SK-N-SH (cell line): ENCODE measurements around the gene PPIL4. TPM values are rescaled to one million over a fixed set of nuclear protein-coding genes. Genes with fewer than 3 reads are reported as not detected.

Experiments
- CTCF ChIA-PET: fragments of 300-600, 350-600 bp; formaldehyde crosslinking; extraction: SDS; loops from one replicate; lab custom pipeline; 2021; lab: Yijun Ruan, JAX
- POLR2A ChIA-PET: fragments of 350-600 bp; sonication (Branson Sonifier 250); formaldehyde crosslinking; extraction: SDS; loops from one replicate; lab custom pipeline; 2020; ENCODE audit warnings: antibody characterized with exemption, inconsistent platforms; lab: Yijun Ruan, JAX
- DNase-seq: peaks from one replicate; pipeline ENCODE4 v3.0.0; 2012
- H2AFZ ChIP-seq: fragments of 200-600 bp; sonication (generic); 2 replicates; pipeline ENCODE4 v1.8.1; 2016; ENCODE audit warnings: antibody characterized with exemption, mild to moderate bottlenecking, low read depth
- H3F3A ChIP-seq: fragments of 200-600 bp; sonication (generic); replicated peaks from 2 replicates; pipeline ENCODE3; 2016; ENCODE audit warnings: antibody characterized with exemption, mild to moderate bottlenecking; ENCODE audit not compliant: insufficient read depth
- H3K27ac ChIP-seq, 2 experiments: fragments of 200-500 bp in 1 of 2; fragments of 200-600 bp in 1 of 2; sonication (Bioruptor generic) in 1 of 2; sonication (generic), shearing (Covaris generic) in 1 of 2; 2 replicates each; pipeline versions ENCODE4 v1.5.1 to v1.6.1; 2014 to 2016; ENCODE audit warnings: low read depth in 2 of 2, inconsistent platforms in 1 of 2, low read length in 1 of 2, mild to moderate bottlenecking in 1 of 2, mixed read lengths in 1 of 2
- H3K27me3 ChIP-seq: fragments of 200-600 bp; sonication (generic), shearing (Covaris generic); 2 replicates; pipeline ENCODE4 v1.6.1; 2016; ENCODE audit warnings: mixed run types; ENCODE audit not compliant: insufficient read depth
- H3K36me3 ChIP-seq, 2 experiments: fragments of 200-500 bp in 1 of 2; fragments of 200-600 bp in 1 of 2; sonication (Bioruptor generic) in 1 of 2; sonication (generic) in 1 of 2; replicated peaks in 1 of 2; 2 replicates each; pipeline versions ENCODE3 to v1.5.1; 2014 to 2016; ENCODE audit warnings: low read length in 1 of 2, mild to moderate bottlenecking in 1 of 2; ENCODE audit not compliant: insufficient read depth in 2 of 2, control insufficient read depth in 1 of 2
- H3K4me1 ChIP-seq, 2 experiments: fragments of 200-500 bp in 1 of 2; fragments of 200-600 bp in 1 of 2; sonication (Bioruptor generic) in 1 of 2; sonication (generic), shearing (Covaris generic) in 1 of 2; 2 replicates each; pipeline versions ENCODE4 v1.5.1 to v1.6.1; 2014 to 2016; ENCODE audit warnings: low read depth in 1 of 2, low read length in 1 of 2, mixed run types in 1 of 2; ENCODE audit not compliant: insufficient read depth in 2 of 2, control insufficient read depth in 1 of 2
- H3K4me2 ChIP-seq: fragments of 200-600 bp; sonication (generic), shearing (Covaris generic); 2 replicates; pipeline ENCODE4 v1.6.1; 2017; ENCODE audit warnings: mixed run types
- H3K4me3 ChIP-seq, 2 experiments: fragments of 200-500 bp in 1 of 2; fragments of 200-600 bp in 1 of 2; sonication (Bioruptor generic) in 1 of 2; sonication (generic), shearing (Covaris generic) in 1 of 2; 2 replicates each; pipeline versions ENCODE4 v1.5.1 to v1.8.1; 2014 to 2016; ENCODE audit warnings: low read depth in 2 of 2, inconsistent platforms in 1 of 2, low read length in 1 of 2, mild to moderate bottlenecking in 1 of 2, mixed read lengths in 1 of 2, moderate library complexity in 1 of 2
- H3K79me2 ChIP-seq: fragments of 200-600 bp; sonication (generic); 2 replicates; pipeline ENCODE4 v1.8.1; 2017; ENCODE audit warnings: mild to moderate bottlenecking; ENCODE audit not compliant: insufficient read depth
- H3K9ac ChIP-seq: fragments of 200-600 bp; sonication (generic); 2 replicates; pipeline ENCODE4 v1.6.1; 2017; ENCODE audit warnings: mixed run types
- H3K9me2 ChIP-seq: fragments of 200-600 bp; sonication (generic); 2 replicates; pipeline ENCODE4 v1.6.1; 2017; ENCODE audit warnings: mixed run types
- H3K9me3 ChIP-seq: fragments of 200-600 bp; sonication (generic); 2 replicates; pipeline ENCODE4 v1.6.1; 2017; ENCODE audit warnings: mixed run types, mild to moderate bottlenecking, moderate library complexity
- H4K20me1 ChIP-seq: fragments of 200-600 bp; sonication (generic); 2 replicates; pipeline ENCODE4 v1.6.1; 2017; ENCODE audit warnings: mild to moderate bottlenecking, mixed run types; ENCODE audit not compliant: insufficient read depth
- EP300 ChIP-seq, 2 experiments: IDR thresholded peaks; 2 replicates each; pipeline versions ENCODE4 v1.4.0 to v1.6.1; 2012; ENCODE audit warnings: borderline replicate concordance in 1 of 2, low read depth in 1 of 2, low read length in 1 of 2
- FOSL2 ChIP-seq: IDR thresholded peaks from 2 replicates; pipeline ENCODE4 v1.4.0; 2012; ENCODE audit warnings: low read depth, mild to moderate bottlenecking, moderate library complexity, borderline replicate concordance
- FOXJ3 ChIP-seq: sonication (generic); formaldehyde crosslinking; IDR thresholded peaks from 2 replicates; pipeline ENCODE4 v1.5.1; 2020; ENCODE audit warnings: mild to moderate bottlenecking, missing genetic modification reagents
- FOXM1 ChIP-seq: IDR thresholded peaks from 2 replicates; pipeline ENCODE4 v1.4.0; 2012; ENCODE audit warnings: low read depth, mild to moderate bottlenecking
- JUND ChIP-seq: IDR thresholded peaks from 2 replicates; pipeline ENCODE4 v1.4.0; 2012
- MEF2A ChIP-seq: IDR thresholded peaks from 2 replicates; pipeline ENCODE4 v1.4.0; 2012; ENCODE audit warnings: low read depth, borderline replicate concordance
- MXI1 ChIP-seq: IDR thresholded peaks from 2 replicates; pipeline ENCODE4 v1.6.1; 2012; ENCODE audit warnings: mild to moderate bottlenecking, low read depth, low read length, improper control_type of control experiment
- NFIC ChIP-seq: IDR thresholded peaks from 2 replicates; pipeline ENCODE4 v1.4.0; 2012; ENCODE audit warnings: borderline replicate concordance
- POLR2AphosphoS5 ChIP-seq: IDR thresholded peaks from 2 replicates; pipeline ENCODE4 v1.6.1; 2012; ENCODE audit warnings: low read depth, low read length
- RCOR1 ChIP-seq: fragments of 150-350 bp; IDR thresholded peaks from 2 replicates; pipeline ENCODE4 v1.6.1; 2017; ENCODE audit warnings: antibody characterized with exemption, low read length
- SIN3A ChIP-seq: IDR thresholded peaks from 2 replicates; pipeline ENCODE4 v1.6.1; 2012; ENCODE audit warnings: low read depth, mild to moderate bottlenecking, low read length, moderate library complexity, borderline replicate concordance
- SMC3 ChIP-seq: IDR thresholded peaks from 2 replicates; pipeline ENCODE4 v1.6.1; 2012; ENCODE audit warnings: low read depth, low read length, improper control_type of control experiment
- TAF1 ChIP-seq: IDR thresholded peaks from 2 replicates; pipeline ENCODE4 v1.6.1; 2012; ENCODE audit warnings: low read depth, mild to moderate bottlenecking, low read length, moderate library complexity, borderline replicate concordance
- TCF12 ChIP-seq: IDR thresholded peaks from 2 replicates; pipeline ENCODE4 v1.4.0; 2012
- WGBS: methylation state at CpG from one replicate; pipeline ENCODE4 v1.1.6; 2017; ENCODE audit warnings: low lambda C conversion rate; 5-methylcytosine and 5-hydroxymethylcytosine counted together
- polyA plus RNA-seq, 3 experiments: library from polyadenylated mRNA; depleted of rRNA; stranded (reverse); fragments of >200 nt; gene quantifications; 2 replicates each; pipeline ENCODE4 v1.2.3, GENCODE V29; 2012
- TF ChIP-seq, protein P1 (sequence below): fragments of 150-350 bp; IDR thresholded peaks from 2 replicates; pipeline ENCODE4 v1.6.1; 2017; ENCODE audit warnings: antibody characterized with exemption, low read length, low read depth, borderline replicate concordance
- TF ChIP-seq, protein P2 (sequence below): fragments of 200-600 bp; sonication (generic); IDR thresholded peaks from 2 replicates; pipeline ENCODE4 v1.6.1; 2017; ENCODE audit warnings: antibody characterized with exemption, mild to moderate bottlenecking, moderate library complexity
- TF ChIP-seq, protein P3 (sequence below): fragments of 150-350 bp; IDR thresholded peaks from 2 replicates; pipeline ENCODE4 v1.6.1; 2016; ENCODE audit warnings: mild to moderate bottlenecking, low read depth, low read length
- TF ChIP-seq, protein P4 (sequence below): IDR thresholded peaks from 2 replicates; pipeline ENCODE4 v1.4.0; 2012; ENCODE audit warnings: low read depth
- TF ChIP-seq, protein P5 (sequence below): IDR thresholded peaks from 2 replicates; pipeline ENCODE4 v1.4.0; 2012; ENCODE audit warnings: low read depth, borderline replicate concordance
- TF ChIP-seq, protein P6 (sequence below): IDR thresholded peaks from 2 replicates; pipeline ENCODE4; 2012

Gene PPIL4
- polyA plus RNA-seq, 1 of the 3 experiments (the other 2 are of a cell fraction), result 3.3 TPM

DNA sequence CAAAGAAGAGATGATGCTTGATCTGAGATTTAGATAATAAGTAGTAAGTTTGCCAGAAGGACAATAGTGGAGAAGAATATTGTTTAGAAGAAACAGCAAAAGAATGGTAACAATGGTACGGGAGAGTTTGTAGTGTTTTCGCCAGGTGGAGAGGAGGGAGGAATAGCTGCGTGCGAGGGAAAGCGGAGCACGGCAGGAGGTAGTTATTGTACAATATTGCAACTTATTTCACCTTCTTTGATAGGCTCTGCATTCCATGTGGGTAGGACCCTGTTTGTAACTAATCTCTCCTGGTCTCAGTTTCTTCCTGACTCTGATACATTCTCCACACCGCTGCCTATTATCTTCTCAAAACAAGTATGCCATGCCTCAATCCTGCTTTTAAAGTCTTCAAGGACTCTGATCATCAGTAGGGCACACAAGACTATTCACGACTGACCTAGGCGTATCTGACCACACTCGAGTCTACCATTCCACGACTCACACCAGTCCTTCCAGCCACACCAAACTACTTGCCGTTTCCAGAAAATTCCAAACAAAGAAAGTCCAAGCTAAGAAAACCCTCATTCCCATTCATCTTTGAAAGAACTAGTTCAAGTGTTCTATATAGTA, 1.1 kb downstream of the PPIL4 start:
- H3K27ac ChIP-seq, result peak overlapping the region in 1 of 2 experiments; percentile 99; a peak in 2 of 4 replicates

DNA sequence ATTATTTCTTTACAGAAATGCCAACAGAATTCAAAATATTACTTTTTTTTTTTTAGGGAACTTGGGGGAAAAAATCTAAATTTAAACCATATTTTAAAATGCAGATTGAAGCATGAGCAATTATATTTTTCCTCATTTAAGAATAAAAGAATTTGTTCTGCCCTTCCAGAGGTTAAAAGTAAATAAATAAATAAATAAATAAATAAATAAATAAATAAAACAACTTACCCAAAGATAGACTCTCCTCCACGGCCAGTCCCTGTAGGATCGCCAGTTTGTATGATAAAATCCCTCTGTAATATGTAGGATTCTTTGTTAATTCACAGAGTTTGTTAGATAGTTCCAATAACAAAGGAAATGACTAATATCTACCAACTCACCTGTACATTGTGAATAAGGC, 4.7 kb downstream of the PPIL4 start:
- Histone ChIP-seq H3K4me1 (peaks cover 6 to 12% of the 10 kb centered on the region in 2 experiments; a peak in 3 of 4 replicates), H3K9me3 (no peaks in the 10 kb centered on the region), H3K4me2 (no peak overlapping the region), H3K9me2 (no peaks in the 10 kb centered on the region), H3K36me3 (peaks cover 9 to 31% of the 10 kb centered on the region in 2 experiments), H3K79me2 (peaks cover 71% of the 10 kb centered on the region), H4K20me1 (peaks cover 29% of the 10 kb centered on the region), H3K27me3 (no peaks in the 10 kb centered on the region), H2AFZ (no peak overlapping the region), H3K9ac (no peak overlapping the region), H3K4me3 (no peak overlapping the region), H3K27ac (no peak overlapping the region), H3F3A (peaks cover 9% of the 10 kb centered on the region)
- ChIA-PET POLR2A (no interaction called here), CTCF (no interaction called here)
- DNase-seq, result no peak
- TF ChIP-seq FOXJ3 (CRISPR knock-in tag) (no peak), TAF1 (no peak), MXI1 (no peak), MEF2A (no peak), JUND (no peak), FOSL2 (no peak), FOXM1 (no peak)
- TF ChIP-seq, protein P1, sequence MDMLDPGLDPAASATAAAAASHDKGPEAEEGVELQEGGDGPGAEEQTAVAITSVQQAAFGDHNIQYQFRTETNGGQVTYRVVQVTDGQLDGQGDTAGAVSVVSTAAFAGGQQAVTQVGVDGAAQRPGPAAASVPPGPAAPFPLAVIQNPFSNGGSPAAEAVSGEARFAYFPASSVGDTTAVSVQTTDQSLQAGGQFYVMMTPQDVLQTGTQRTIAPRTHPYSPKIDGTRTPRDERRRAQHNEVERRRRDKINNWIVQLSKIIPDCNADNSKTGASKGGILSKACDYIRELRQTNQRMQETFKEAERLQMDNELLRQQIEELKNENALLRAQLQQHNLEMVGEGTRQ, result no peak
- TF ChIP-seq, protein P2, sequence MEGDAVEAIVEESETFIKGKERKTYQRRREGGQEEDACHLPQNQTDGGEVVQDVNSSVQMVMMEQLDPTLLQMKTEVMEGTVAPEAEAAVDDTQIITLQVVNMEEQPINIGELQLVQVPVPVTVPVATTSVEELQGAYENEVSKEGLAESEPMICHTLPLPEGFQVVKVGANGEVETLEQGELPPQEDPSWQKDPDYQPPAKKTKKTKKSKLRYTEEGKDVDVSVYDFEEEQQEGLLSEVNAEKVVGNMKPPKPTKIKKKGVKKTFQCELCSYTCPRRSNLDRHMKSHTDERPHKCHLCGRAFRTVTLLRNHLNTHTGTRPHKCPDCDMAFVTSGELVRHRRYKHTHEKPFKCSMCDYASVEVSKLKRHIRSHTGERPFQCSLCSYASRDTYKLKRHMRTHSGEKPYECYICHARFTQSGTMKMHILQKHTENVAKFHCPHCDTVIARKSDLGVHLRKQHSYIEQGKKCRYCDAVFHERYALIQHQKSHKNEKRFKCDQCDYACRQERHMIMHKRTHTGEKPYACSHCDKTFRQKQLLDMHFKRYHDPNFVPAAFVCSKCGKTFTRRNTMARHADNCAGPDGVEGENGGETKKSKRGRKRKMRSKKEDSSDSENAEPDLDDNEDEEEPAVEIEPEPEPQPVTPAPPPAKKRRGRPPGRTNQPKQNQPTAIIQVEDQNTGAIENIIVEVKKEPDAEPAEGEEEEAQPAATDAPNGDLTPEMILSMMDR, result no peak
- TF ChIP-seq, protein P3, sequence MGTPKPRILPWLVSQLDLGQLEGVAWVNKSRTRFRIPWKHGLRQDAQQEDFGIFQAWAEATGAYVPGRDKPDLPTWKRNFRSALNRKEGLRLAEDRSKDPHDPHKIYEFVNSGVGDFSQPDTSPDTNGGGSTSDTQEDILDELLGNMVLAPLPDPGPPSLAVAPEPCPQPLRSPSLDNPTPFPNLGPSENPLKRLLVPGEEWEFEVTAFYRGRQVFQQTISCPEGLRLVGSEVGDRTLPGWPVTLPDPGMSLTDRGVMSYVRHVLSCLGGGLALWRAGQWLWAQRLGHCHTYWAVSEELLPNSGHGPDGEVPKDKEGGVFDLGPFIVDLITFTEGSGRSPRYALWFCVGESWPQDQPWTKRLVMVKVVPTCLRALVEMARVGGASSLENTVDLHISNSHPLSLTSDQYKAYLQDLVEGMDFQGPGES, result no peak
- WGBS, result 97% methylated on average over 2 of the region's 2 CpGs

More for the DNA sequence above, 1.1 kb downstream of the PPIL4 start:
- peaks cover 29% of the 10 kb centered on the region for H4K20me1 ChIP-seq
- H3K9me3 ChIP-seq, result no peaks in the 10 kb centered on the region
- H3F3A ChIP-seq, result peaks cover 17% of the 10 kb centered on the region
- peaks cover 6 to 12% of the 10 kb centered on the region in 2 experiments; a peak in 3 of 4 replicates for H3K4me1 ChIP-seq
- POLR2A ChIA-PET, result interaction anchor here (1.4 kb wide), 1 partner anchor 21 kb away, joined by 3 read pairs; the partner anchor contains the start of gene GINM1
- peak overlapping the region; percentile 92 to 100 for H3K4me3 ChIP-seq
- H3K79me2 ChIP-seq, result peaks cover 59% of the 10 kb centered on the region
- no peaks in the 10 kb centered on the region for H3K27me3 ChIP-seq
- peak overlapping the region; percentile 78 for H3K4me2 ChIP-seq
- 15% methylated on average over 12 of the region's 12 CpGs for WGBS
- no peak overlapping the region for H2AFZ ChIP-seq
- CTCF ChIA-PET, result interaction anchor here (0.8 to 3.5 kb wide), 14 partner anchors 8 to 327 kb away, joined by 3 to 17 read pairs (median 4); no protein-coding TSS in a partner anchor
- H3K9ac ChIP-seq, result peak overlapping the region; percentile 100
- H3K36me3 ChIP-seq, result peaks cover 5 to 16% of the 10 kb centered on the region in 2 experiments
- TF ChIP-seq RCOR1 (no peak), TAF1 (no peak), FOXJ3 (CRISPR knock-in tag) (no peak), FOSL2 (no peak), SIN3A (no peak), POLR2AphosphoS5 (no peak), EP300 (IDR thresholded peaks at IDR 0.05; ENCODE audit: borderline replicate concordance in 1 of 2, low read depth in 1 of 2, low read length in 1 of 2) (no peak), NFIC (no peak), SMC3 (no peak), MEF2A (no peak), MXI1 (no peak), TCF12 (no peak)
- TF ChIP-seq, protein P4, sequence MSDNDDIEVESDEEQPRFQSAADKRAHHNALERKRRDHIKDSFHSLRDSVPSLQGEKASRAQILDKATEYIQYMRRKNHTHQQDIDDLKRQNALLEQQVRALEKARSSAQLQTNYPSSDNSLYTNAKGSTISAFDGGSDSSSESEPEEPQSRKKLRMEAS, result no peak
- TF ChIP-seq, protein P5, sequence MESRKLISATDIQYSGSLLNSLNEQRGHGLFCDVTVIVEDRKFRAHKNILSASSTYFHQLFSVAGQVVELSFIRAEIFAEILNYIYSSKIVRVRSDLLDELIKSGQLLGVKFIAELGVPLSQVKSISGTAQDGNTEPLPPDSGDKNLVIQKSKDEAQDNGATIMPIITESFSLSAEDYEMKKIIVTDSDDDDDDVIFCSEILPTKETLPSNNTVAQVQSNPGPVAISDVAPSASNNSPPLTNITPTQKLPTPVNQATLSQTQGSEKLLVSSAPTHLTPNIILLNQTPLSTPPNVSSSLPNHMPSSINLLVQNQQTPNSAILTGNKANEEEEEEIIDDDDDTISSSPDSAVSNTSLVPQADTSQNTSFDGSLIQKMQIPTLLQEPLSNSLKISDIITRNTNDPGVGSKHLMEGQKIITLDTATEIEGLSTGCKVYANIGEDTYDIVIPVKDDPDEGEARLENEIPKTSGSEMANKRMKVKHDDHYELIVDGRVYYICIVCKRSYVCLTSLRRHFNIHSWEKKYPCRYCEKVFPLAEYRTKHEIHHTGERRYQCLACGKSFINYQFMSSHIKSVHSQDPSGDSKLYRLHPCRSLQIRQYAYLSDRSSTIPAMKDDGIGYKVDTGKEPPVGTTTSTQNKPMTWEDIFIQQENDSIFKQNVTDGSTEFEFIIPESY, result no peak
- TF ChIP-seq, protein P6, sequence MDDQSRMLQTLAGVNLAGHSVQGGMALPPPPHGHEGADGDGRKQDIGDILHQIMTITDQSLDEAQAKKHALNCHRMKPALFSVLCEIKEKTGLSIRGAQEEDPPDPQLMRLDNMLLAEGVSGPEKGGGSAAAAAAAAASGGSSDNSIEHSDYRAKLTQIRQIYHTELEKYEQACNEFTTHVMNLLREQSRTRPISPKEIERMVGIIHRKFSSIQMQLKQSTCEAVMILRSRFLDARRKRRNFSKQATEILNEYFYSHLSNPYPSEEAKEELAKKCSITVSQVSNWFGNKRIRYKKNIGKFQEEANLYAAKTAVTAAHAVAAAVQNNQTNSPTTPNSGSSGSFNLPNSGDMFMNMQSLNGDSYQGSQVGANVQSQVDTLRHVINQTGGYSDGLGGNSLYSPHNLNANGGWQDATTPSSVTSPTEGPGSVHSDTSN, result no peak
- no peak for DNase-seq
- H3K9me2 ChIP-seq, result no peaks in the 10 kb centered on the region
